SK-N-SH (cell line): Measurements from ENCODE around the gene SYNC. TPM values are rescaled to one million over a fixed set of nuclear protein-coding genes. Genes with fewer than 3 reads are reported as not detected.
A peak's percentile ranks its signal among the peaks of the same experiment; 100 is the strongest.

Experiments
- CTCF ChIA-PET: fragments of 300-600, 350-600 bp; formaldehyde crosslinking; extraction: SDS; loops from one replicate; lab custom pipeline; 2021; lab: Yijun Ruan, JAX
- POLR2A ChIA-PET: fragments of 350-600 bp; sonication (Branson Sonifier 250); formaldehyde crosslinking; extraction: SDS; loops from one replicate; lab custom pipeline; 2020; ENCODE audit warnings: antibody characterized with exemption, inconsistent platforms; lab: Yijun Ruan, JAX
- DNase-seq: peaks from one replicate; pipeline ENCODE4 v3.0.0; 2012
- H2AFZ ChIP-seq: fragments of 200-600 bp; sonication (generic); 2 replicates; pipeline ENCODE4 v1.8.1; 2016; ENCODE audit warnings: antibody characterized with exemption, mild to moderate bottlenecking, low read depth
- H3F3A ChIP-seq: fragments of 200-600 bp; sonication (generic); replicated peaks from 2 replicates; pipeline ENCODE3; 2016; ENCODE audit warnings: antibody characterized with exemption, mild to moderate bottlenecking; ENCODE audit not compliant: insufficient read depth
- H3K27ac ChIP-seq, 2 experiments: fragments of 200-500 bp in 1 of 2; fragments of 200-600 bp in 1 of 2; sonication (Bioruptor generic) in 1 of 2; sonication (generic), shearing (Covaris generic) in 1 of 2; 2 replicates each; pipeline versions ENCODE4 v1.5.1 to v1.6.1; 2014 to 2016; ENCODE audit warnings: low read depth in 2 of 2, inconsistent platforms in 1 of 2, low read length in 1 of 2, mild to moderate bottlenecking in 1 of 2, mixed read lengths in 1 of 2
- H3K27me3 ChIP-seq: fragments of 200-600 bp; sonication (generic), shearing (Covaris generic); 2 replicates; pipeline ENCODE4 v1.6.1; 2016; ENCODE audit warnings: mixed run types; ENCODE audit not compliant: insufficient read depth
- H3K36me3 ChIP-seq, 2 experiments: fragments of 200-500 bp in 1 of 2; fragments of 200-600 bp in 1 of 2; sonication (Bioruptor generic) in 1 of 2; sonication (generic) in 1 of 2; replicated peaks in 1 of 2; 2 replicates each; pipeline versions ENCODE3 to v1.5.1; 2014 to 2016; ENCODE audit warnings: low read length in 1 of 2, mild to moderate bottlenecking in 1 of 2; ENCODE audit not compliant: insufficient read depth in 2 of 2, control insufficient read depth in 1 of 2
- H3K4me1 ChIP-seq, 2 experiments: fragments of 200-500 bp in 1 of 2; fragments of 200-600 bp in 1 of 2; sonication (Bioruptor generic) in 1 of 2; sonication (generic), shearing (Covaris generic) in 1 of 2; 2 replicates each; pipeline versions ENCODE4 v1.5.1 to v1.6.1; 2014 to 2016; ENCODE audit warnings: low read depth in 1 of 2, low read length in 1 of 2, mixed run types in 1 of 2; ENCODE audit not compliant: insufficient read depth in 2 of 2, control insufficient read depth in 1 of 2
- H3K4me2 ChIP-seq: fragments of 200-600 bp; sonication (generic), shearing (Covaris generic); 2 replicates; pipeline ENCODE4 v1.6.1; 2017; ENCODE audit warnings: mixed run types
- H3K4me3 ChIP-seq, 2 experiments: fragments of 200-500 bp in 1 of 2; fragments of 200-600 bp in 1 of 2; sonication (Bioruptor generic) in 1 of 2; sonication (generic), shearing (Covaris generic) in 1 of 2; 2 replicates each; pipeline versions ENCODE4 v1.5.1 to v1.8.1; 2014 to 2016; ENCODE audit warnings: low read depth in 2 of 2, inconsistent platforms in 1 of 2, low read length in 1 of 2, mild to moderate bottlenecking in 1 of 2, mixed read lengths in 1 of 2, moderate library complexity in 1 of 2
- H3K79me2 ChIP-seq: fragments of 200-600 bp; sonication (generic); 2 replicates; pipeline ENCODE4 v1.8.1; 2017; ENCODE audit warnings: mild to moderate bottlenecking; ENCODE audit not compliant: insufficient read depth
- H3K9ac ChIP-seq: fragments of 200-600 bp; sonication (generic); 2 replicates; pipeline ENCODE4 v1.6.1; 2017; ENCODE audit warnings: mixed run types
- H3K9me2 ChIP-seq: fragments of 200-600 bp; sonication (generic); 2 replicates; pipeline ENCODE4 v1.6.1; 2017; ENCODE audit warnings: mixed run types
- H3K9me3 ChIP-seq: fragments of 200-600 bp; sonication (generic); 2 replicates; pipeline ENCODE4 v1.6.1; 2017; ENCODE audit warnings: mixed run types, mild to moderate bottlenecking, moderate library complexity
- H4K20me1 ChIP-seq: fragments of 200-600 bp; sonication (generic); 2 replicates; pipeline ENCODE4 v1.6.1; 2017; ENCODE audit warnings: mild to moderate bottlenecking, mixed run types; ENCODE audit not compliant: insufficient read depth
- CHD2 ChIP-seq: fragments of 150-350 bp; IDR thresholded peaks from 2 replicates; pipeline ENCODE4 v1.6.1; 2018; ENCODE audit warnings: low read length; ENCODE audit not compliant: partially characterized antibody
- EP300 ChIP-seq, 2 experiments: IDR thresholded peaks; 2 replicates each; pipeline versions ENCODE4 v1.4.0 to v1.6.1; 2012; ENCODE audit warnings: borderline replicate concordance in 1 of 2, low read depth in 1 of 2, low read length in 1 of 2
- EZH2phosphoT487 ChIP-seq: fragments of 200-600 bp; sonication (generic); IDR thresholded peaks from 2 replicates; pipeline ENCODE4 v1.6.1; 2017; ENCODE audit warnings: low read depth, mixed run types, mild to moderate bottlenecking, antibody characterized with exemption, moderate library complexity, borderline replicate concordance
- FOXJ3 ChIP-seq: sonication (generic); formaldehyde crosslinking; IDR thresholded peaks from 2 replicates; pipeline ENCODE4 v1.5.1; 2020; ENCODE audit warnings: mild to moderate bottlenecking, missing genetic modification reagents
- GABPA ChIP-seq: IDR thresholded peaks from 2 replicates; pipeline ENCODE4 v1.4.0; 2012; ENCODE audit warnings: low read depth, mild to moderate bottlenecking
- GATA2 ChIP-seq: sonication (generic); formaldehyde crosslinking; IDR thresholded peaks from 2 replicates; pipeline ENCODE4 v1.5.0; 2020; ENCODE audit warnings: mild to moderate bottlenecking, missing genetic modification reagents
- MAX ChIP-seq: IDR thresholded peaks from 2 replicates; pipeline ENCODE4 v1.4.0; 2012; ENCODE audit warnings: low read depth
- MEF2A ChIP-seq: IDR thresholded peaks from 2 replicates; pipeline ENCODE4 v1.4.0; 2012; ENCODE audit warnings: low read depth, borderline replicate concordance
- MXI1 ChIP-seq: IDR thresholded peaks from 2 replicates; pipeline ENCODE4 v1.6.1; 2012; ENCODE audit warnings: mild to moderate bottlenecking, low read depth, low read length, improper control_type of control experiment
- NFIC ChIP-seq: IDR thresholded peaks from 2 replicates; pipeline ENCODE4 v1.4.0; 2012; ENCODE audit warnings: borderline replicate concordance
- NRF1 ChIP-seq: IDR thresholded peaks from 2 replicates; pipeline ENCODE4 v1.6.1; 2012; ENCODE audit warnings: low read depth, mild to moderate bottlenecking, low read length
- RXRA ChIP-seq: IDR thresholded peaks from 2 replicates; pipeline ENCODE4 v1.4.0; 2012; ENCODE audit warnings: low read depth, mild to moderate bottlenecking, borderline replicate concordance
- SIN3A ChIP-seq: IDR thresholded peaks from 2 replicates; pipeline ENCODE4 v1.6.1; 2012; ENCODE audit warnings: low read depth, mild to moderate bottlenecking, low read length, moderate library complexity, borderline replicate concordance
- SMC3 ChIP-seq: IDR thresholded peaks from 2 replicates; pipeline ENCODE4 v1.6.1; 2012; ENCODE audit warnings: low read depth, low read length, improper control_type of control experiment
- TCF12 ChIP-seq: IDR thresholded peaks from 2 replicates; pipeline ENCODE4 v1.4.0; 2012
- USF2 ChIP-seq: fragments of 150-350 bp; IDR thresholded peaks from 2 replicates; pipeline ENCODE4 v1.6.1; 2017; ENCODE audit warnings: antibody characterized with exemption, low read length, low read depth, borderline replicate concordance
- YY1 ChIP-seq: IDR thresholded peaks from 2 replicates; pipeline ENCODE4 v1.4.0; 2012; ENCODE audit warnings: low read depth, mild to moderate bottlenecking
- WGBS: methylation state at CpG from one replicate; pipeline ENCODE4 v1.1.6; 2017; ENCODE audit warnings: low lambda C conversion rate; 5-methylcytosine and 5-hydroxymethylcytosine counted together
- polyA plus RNA-seq, 3 experiments: library from polyadenylated mRNA; depleted of rRNA; stranded (reverse); fragments of >200 nt; gene quantifications; 2 replicates each; pipeline ENCODE4 v1.2.3, GENCODE V29; 2012
- TF ChIP-seq, protein P1 (sequence below): IDR thresholded peaks from 2 replicates; pipeline ENCODE4 v1.6.1; 2012; ENCODE audit warnings: mild to moderate bottlenecking, low read depth, low read length, moderate library complexity
- TF ChIP-seq, protein P2 (sequence below): fragments of 200-600 bp; sonication (generic); IDR thresholded peaks from 2 replicates; pipeline ENCODE4 v1.6.1; 2017; ENCODE audit warnings: antibody characterized with exemption, mild to moderate bottlenecking, moderate library complexity
- TF ChIP-seq, protein P3 (sequence below): IDR thresholded peaks from 2 replicates; pipeline ENCODE4; 2012

Gene SYNC
- polyA plus RNA-seq, 1 of the 3 experiments (the other 2 are of a cell fraction), result 25.6 TPM

DNA sequence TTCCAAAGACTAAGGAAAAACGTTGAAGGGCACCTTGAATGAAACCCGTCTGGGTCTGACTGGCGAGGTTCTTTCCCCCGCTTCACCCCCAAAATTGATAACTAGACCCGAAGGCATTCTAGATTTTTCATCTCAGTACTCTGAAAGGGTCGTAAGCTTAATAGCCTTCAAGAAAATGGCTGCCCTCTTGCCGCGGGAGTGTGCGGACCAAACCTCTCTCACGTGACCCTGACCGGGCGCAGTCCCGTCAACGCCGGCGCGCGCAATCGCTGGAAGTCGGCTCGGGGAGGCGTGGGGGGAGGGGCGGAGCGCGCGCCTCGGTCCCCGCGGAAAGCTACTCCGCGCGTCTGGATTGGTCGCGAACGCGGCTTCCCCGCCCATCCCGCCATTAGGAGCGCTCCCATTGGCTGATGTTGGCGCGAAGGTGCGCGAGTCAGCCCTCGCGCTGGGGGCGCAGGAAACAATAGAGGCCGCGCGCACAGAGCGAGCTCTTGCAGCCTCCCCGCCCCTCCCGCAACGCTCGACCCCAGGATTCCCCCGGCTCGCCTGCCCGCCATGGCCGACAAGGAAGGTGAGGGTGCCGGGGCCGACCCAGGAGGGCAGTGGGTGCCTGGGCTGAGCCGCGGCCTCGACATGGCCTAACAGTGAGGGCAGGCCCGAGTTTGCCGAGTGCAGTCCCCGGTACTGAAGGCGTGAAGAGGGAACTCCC lies 51.7 kb downstream of the SYNC start, which contains the start of gene RBBP4 (continued):
- TF ChIP-seq, protein P1, sequence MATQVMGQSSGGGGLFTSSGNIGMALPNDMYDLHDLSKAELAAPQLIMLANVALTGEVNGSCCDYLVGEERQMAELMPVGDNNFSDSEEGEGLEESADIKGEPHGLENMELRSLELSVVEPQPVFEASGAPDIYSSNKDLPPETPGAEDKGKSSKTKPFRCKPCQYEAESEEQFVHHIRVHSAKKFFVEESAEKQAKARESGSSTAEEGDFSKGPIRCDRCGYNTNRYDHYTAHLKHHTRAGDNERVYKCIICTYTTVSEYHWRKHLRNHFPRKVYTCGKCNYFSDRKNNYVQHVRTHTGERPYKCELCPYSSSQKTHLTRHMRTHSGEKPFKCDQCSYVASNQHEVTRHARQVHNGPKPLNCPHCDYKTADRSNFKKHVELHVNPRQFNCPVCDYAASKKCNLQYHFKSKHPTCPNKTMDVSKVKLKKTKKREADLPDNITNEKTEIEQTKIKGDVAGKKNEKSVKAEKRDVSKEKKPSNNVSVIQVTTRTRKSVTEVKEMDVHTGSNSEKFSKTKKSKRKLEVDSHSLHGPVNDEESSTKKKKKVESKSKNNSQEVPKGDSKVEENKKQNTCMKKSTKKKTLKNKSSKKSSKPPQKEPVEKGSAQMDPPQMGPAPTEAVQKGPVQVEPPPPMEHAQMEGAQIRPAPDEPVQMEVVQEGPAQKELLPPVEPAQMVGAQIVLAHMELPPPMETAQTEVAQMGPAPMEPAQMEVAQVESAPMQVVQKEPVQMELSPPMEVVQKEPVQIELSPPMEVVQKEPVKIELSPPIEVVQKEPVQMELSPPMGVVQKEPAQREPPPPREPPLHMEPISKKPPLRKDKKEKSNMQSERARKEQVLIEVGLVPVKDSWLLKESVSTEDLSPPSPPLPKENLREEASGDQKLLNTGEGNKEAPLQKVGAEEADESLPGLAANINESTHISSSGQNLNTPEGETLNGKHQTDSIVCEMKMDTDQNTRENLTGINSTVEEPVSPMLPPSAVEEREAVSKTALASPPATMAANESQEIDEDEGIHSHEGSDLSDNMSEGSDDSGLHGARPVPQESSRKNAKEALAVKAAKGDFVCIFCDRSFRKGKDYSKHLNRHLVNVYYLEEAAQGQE, result 0 out of 2 replicates have a peak, but pooled peaks have one; percentile 16
- peak; percentile 73 for TF ChIP-seq NRF1
- no peak; a peak in 1 of 4 replicates for TF ChIP-seq EP300 (IDR thresholded peaks at IDR 0.05; ENCODE audit: borderline replicate concordance in 1 of 2, low read depth in 1 of 2, low read length in 1 of 2)
- TF ChIP-seq MEF2A, result no peak
- peak; percentile 80; the same call in 1 of the 2 replicates for TF ChIP-seq SIN3A
- no peak for TF ChIP-seq TCF12
- TF ChIP-seq CHD2, result peak; percentile 97
- peak; percentile 29; the same call in 1 of the 2 replicates for TF ChIP-seq FOXJ3 (CRISPR knock-in tag)
- TF ChIP-seq USF2, result peak; percentile 63
- TF ChIP-seq, all 33 proteins: peak for 17

DNA sequence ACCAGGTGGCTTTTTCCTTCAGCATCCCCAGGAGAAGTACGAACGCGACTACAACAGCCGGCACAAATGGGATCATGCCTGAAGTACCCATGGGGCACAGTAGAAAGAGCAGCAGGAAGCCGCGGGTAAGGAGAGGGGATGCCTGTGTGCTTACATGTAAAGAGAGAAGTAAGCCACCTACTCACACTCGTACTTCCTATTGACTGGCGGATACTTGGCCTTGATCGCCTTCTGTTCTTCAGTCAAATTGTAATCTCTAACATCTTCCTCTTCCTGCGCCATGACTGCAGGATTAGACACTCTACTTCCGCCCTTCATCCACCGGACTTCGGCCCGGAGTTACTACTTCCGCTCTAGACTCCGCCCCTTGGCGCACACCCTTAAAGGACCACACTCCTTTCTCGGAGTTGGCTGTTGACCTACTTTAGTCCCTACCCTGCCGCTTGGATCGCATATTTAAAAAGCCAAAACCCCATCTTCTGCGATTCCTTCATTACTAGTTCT lies 52.3 kb downstream of the SYNC start, which contains the start of gene ZBTB8OS:
Gene ZBTB8OS, minus strand, starts transcription at position 303 of the 504 bp plus-strand sequence. Its CDS starts 21 bp downstream, at position 282.
- Histone ChIP-seq H3K4me3 (peak within 1 kb of the TSS; percentile 77 to 79), H3K9me3 (no peaks in the 10 kb centered on the region), H3K9me2 (no peaks in the 10 kb centered on the region), H3K27me3 (no peaks in the 10 kb centered on the region), H3K79me2 (peaks cover 90% of the 10 kb centered on the region), H3K36me3 (peaks cover 19 to 29% of the 10 kb centered on the region in 2 experiments), H3K27ac (peak within 1 kb of the TSS; percentile 99 to 100), H4K20me1 (no peaks in the 10 kb centered on the region), H3K4me2 (peak within 1 kb of the TSS; percentile 88), H3F3A (peaks cover 16% of the 10 kb centered on the region), H3K4me1 (peaks cover 4 to 13% of the 10 kb centered on the region in 2 experiments; a peak in 3 of 4 replicates), H3K9ac (peak within 1 kb of the TSS; percentile 93), H2AFZ (peak within 1 kb of the TSS; percentile 92)
- POLR2A ChIA-PET, result interaction anchor here (0.6 to 1.6 kb wide), 14 partner anchors 11 to 256 kb away, joined by 3 to 7 read pairs (median 4); partner anchors contain the start of genes BSDC1 and ZBTB8B
- WGBS, result 1% methylated on average over 21 of the region's 21 CpGs
- CTCF ChIA-PET, result interaction anchor here (0.8 to 1.7 kb wide), 2 partner anchors 10 to 226 kb away, joined by 3 to 7 read pairs; no protein-coding TSS in a partner anchor
- peak; percentile 86 for DNase-seq
- TF ChIP-seq MXI1 (peak; percentile 79; the same call in 1 of the 2 replicates), SMC3 (no peak), RXRA (no peak), NFIC (peak; percentile 61), GABPA (peak; percentile 94), USF2 (no peak), EZH2phosphoT487 (no peak), MAX (0 out of 2 replicates have a peak, but pooled peaks have one; percentile 53), YY1 (peak; percentile 87), GATA2 (CRISPR knock-in tag) (peak; percentile 82), CHD2 (no peak), TCF12 (no peak)
- TF ChIP-seq, protein P2, sequence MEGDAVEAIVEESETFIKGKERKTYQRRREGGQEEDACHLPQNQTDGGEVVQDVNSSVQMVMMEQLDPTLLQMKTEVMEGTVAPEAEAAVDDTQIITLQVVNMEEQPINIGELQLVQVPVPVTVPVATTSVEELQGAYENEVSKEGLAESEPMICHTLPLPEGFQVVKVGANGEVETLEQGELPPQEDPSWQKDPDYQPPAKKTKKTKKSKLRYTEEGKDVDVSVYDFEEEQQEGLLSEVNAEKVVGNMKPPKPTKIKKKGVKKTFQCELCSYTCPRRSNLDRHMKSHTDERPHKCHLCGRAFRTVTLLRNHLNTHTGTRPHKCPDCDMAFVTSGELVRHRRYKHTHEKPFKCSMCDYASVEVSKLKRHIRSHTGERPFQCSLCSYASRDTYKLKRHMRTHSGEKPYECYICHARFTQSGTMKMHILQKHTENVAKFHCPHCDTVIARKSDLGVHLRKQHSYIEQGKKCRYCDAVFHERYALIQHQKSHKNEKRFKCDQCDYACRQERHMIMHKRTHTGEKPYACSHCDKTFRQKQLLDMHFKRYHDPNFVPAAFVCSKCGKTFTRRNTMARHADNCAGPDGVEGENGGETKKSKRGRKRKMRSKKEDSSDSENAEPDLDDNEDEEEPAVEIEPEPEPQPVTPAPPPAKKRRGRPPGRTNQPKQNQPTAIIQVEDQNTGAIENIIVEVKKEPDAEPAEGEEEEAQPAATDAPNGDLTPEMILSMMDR, result no peak
- TF ChIP-seq, protein P3, sequence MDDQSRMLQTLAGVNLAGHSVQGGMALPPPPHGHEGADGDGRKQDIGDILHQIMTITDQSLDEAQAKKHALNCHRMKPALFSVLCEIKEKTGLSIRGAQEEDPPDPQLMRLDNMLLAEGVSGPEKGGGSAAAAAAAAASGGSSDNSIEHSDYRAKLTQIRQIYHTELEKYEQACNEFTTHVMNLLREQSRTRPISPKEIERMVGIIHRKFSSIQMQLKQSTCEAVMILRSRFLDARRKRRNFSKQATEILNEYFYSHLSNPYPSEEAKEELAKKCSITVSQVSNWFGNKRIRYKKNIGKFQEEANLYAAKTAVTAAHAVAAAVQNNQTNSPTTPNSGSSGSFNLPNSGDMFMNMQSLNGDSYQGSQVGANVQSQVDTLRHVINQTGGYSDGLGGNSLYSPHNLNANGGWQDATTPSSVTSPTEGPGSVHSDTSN, result peak; percentile 9; the same call in 1 of the 2 replicates
